HepG2 (cell line): Measurements from ENCODE around the gene PHF3. TPM values are rescaled to one million over a fixed set of nuclear protein-coding genes. Genes with fewer than 3 reads are reported as not detected.

Experiments
- FOSL2 ChIP-seq: sonication (generic); formaldehyde crosslinking; IDR thresholded peaks from 2 replicates; pipeline ENCODE4 v1.4.0; 2020; ENCODE audit warnings: missing genetic modification reagents
- FOXM1 ChIP-seq: sonication (generic); formaldehyde crosslinking; IDR thresholded peaks from 2 replicates; pipeline ENCODE4 v1.5.0; 2020; ENCODE audit warnings: missing genetic modification reagents
- MIER2 ChIP-seq: IDR thresholded peaks from 2 replicates; pipeline ENCODE4 v1.6.1; 2016; ENCODE audit warnings: missing biosample characterization, missing genetic modification reagents
- MYNN ChIP-seq: sonication (generic); formaldehyde crosslinking; IDR thresholded peaks from 2 replicates; pipeline ENCODE4 v1.4.0; 2020; ENCODE audit warnings: mild to moderate bottlenecking, low read depth, missing genetic modification reagents
- NFIB ChIP-seq: sonication (generic); formaldehyde crosslinking; IDR thresholded peaks from 2 replicates; pipeline ENCODE4 v1.9.0; 2021; ENCODE audit warnings: missing genetic modification reagents, mild to moderate bottlenecking, borderline replicate concordance
- PAF1 ChIP-seq: IDR thresholded peaks from 2 replicates; pipeline ENCODE4 v1.6.1; 2016; ENCODE audit warnings: missing genetic modification reagents, missing compliant biosample characterization
- ZFP41 ChIP-seq: sonication (generic); formaldehyde crosslinking; IDR thresholded peaks from 2 replicates; pipeline ENCODE4 v1.4.0; 2020; ENCODE audit warnings: mild to moderate bottlenecking, missing genetic modification reagents, borderline replicate concordance
- ZNF24 ChIP-seq: fragments of 450-650 bp; IDR thresholded peaks from 2 replicates; pipeline ENCODE4 v1.6.1; 2017; ENCODE audit warnings: antibody characterized with exemption, mild to moderate bottlenecking
- ZNF329 ChIP-seq: sonication (generic); formaldehyde crosslinking; IDR thresholded peaks from 2 replicates; pipeline ENCODE4 v1.9.0; 2021; ENCODE audit warnings: low read depth, mild to moderate bottlenecking, missing genetic modification reagents
- ZNF34 ChIP-seq: sonication (generic); formaldehyde crosslinking; IDR thresholded peaks from 2 replicates; pipeline ENCODE4 v1.4.0; 2020; ENCODE audit warnings: mild to moderate bottlenecking, missing genetic modification reagents, borderline replicate concordance
- ZNF484 ChIP-seq: sonication (generic); formaldehyde crosslinking; IDR thresholded peaks from 2 replicates; pipeline ENCODE4 v1.5.1; 2020; ENCODE audit warnings: mild to moderate bottlenecking, low read depth, missing genetic modification reagents, borderline replicate concordance
- ZNF547 ChIP-seq: sonication (generic); formaldehyde crosslinking; IDR thresholded peaks from 2 replicates; pipeline ENCODE4 v1.5.1; 2020; ENCODE audit warnings: mild to moderate bottlenecking, missing genetic modification reagents
- ZNF557 ChIP-seq: sonication (generic); formaldehyde crosslinking; IDR thresholded peaks from 2 replicates; pipeline ENCODE4 v1.4.0; 2020; ENCODE audit warnings: missing genetic modification reagents
- ZNF775 ChIP-seq: sonication (generic); formaldehyde crosslinking; IDR thresholded peaks from 2 replicates; pipeline ENCODE4 v1.4.0; 2020; ENCODE audit warnings: missing genetic modification reagents, mild to moderate bottlenecking, moderate library complexity, borderline replicate concordance
- ZSCAN25 ChIP-seq: sonication (generic); formaldehyde crosslinking; IDR thresholded peaks from 2 replicates; pipeline ENCODE4 v1.8.0; 2022; ENCODE audit warnings: mild to moderate bottlenecking, missing genetic modification reagents
- polyA plus RNA-seq, 8 experiments: library from polyadenylated mRNA; depleted of rRNA in 3 of 8; stranded (reverse) in 7 of 8; unstranded in 1 of 8; fragments of >200 nt; fragmentation: Illumina TruSeq in 4 of 8; extraction: Trizol in 4 of 8; gene quantifications; 2 replicates each; pipeline versions ENCODE4 v1.2.1 to v1.2.3, GENCODE V29; 2011 to 2016; ENCODE audit warnings: low read depth in 4 of 8, missing spikeins in 1 of 8, mixed read lengths in 1 of 8; ENCODE audit not compliant: insufficient read depth in 1 of 8
- total RNA-seq, 5 experiments: library from RNA; depleted of rRNA; stranded (reverse); fragments of >200 nt; fragmentation: Illumina TruSeq; extraction: Trizol; gene quantifications; 2 replicates each; pipeline ENCODE4 v1.2.3, GENCODE V29; 2016; ENCODE audit warnings: low read depth in 1 of 5
- TF ChIP-seq, protein P1 (sequence below): sonication (generic); formaldehyde crosslinking; IDR thresholded peaks from 2 replicates; pipeline ENCODE4 v1.4.0; 2020; ENCODE audit warnings: missing genetic modification reagents
- TF ChIP-seq, protein P2 (sequence below): sonication (generic); formaldehyde crosslinking; IDR thresholded peaks from 2 replicates; pipeline ENCODE4 v1.5.0; 2020; ENCODE audit warnings: missing genetic modification reagents, mild to moderate bottlenecking, borderline replicate concordance
- TF ChIP-seq, protein P3 (sequence below): sonication (generic); formaldehyde crosslinking; IDR thresholded peaks from 2 replicates; pipeline ENCODE4 v1.8.1; 2023; ENCODE audit warnings: missing genetic modification reagents, inconsistent platforms, borderline replicate concordance
- TF ChIP-seq, protein P4 (sequence below): IDR thresholded peaks from 2 replicates; pipeline ENCODE4 v1.6.1; 2016
- TF ChIP-seq, protein P5 (sequence below): sonication (generic); formaldehyde crosslinking; IDR thresholded peaks from 2 replicates; pipeline ENCODE4 v1.5.0; 2020; ENCODE audit warnings: mild to moderate bottlenecking, missing genetic modification reagents
- TF ChIP-seq, protein P6 (sequence below): sonication (generic); formaldehyde crosslinking; IDR thresholded peaks from 2 replicates; pipeline ENCODE4; 2020; ENCODE audit warnings: missing genetic modification reagents, mild to moderate bottlenecking, borderline replicate concordance

The PHF3 gene
- total and polyA plus RNA-seq, 2 of the 13 experiments (the other 11 are each of a cell fraction or from before 2014, with no cell fraction given): 19.8 to 70.4 TPM

DNA sequence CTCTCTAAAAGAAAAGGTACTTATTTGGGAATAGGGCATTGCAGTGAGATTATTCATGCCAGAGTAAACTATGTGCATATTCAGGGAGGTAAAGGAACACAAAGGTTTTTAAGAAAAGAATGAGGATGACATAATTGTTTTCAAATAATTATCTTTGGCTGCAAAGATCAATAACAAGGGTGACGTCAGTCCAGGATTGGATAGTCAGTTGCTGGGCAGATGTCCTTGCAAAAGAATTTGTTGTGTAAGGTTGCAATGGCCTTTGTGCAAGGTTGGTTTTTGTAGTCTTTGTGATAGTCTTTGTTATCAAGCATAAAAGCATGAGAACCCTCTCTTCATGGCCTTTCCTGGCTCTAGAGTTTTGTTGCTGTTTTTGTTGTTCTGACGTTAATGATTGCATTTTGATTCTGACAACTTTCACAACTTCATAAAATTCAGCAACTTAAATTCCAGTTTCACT lies 45.6 kb upstream of the PHF3 start (continued):
- TF ChIP-seq, protein P1, sequence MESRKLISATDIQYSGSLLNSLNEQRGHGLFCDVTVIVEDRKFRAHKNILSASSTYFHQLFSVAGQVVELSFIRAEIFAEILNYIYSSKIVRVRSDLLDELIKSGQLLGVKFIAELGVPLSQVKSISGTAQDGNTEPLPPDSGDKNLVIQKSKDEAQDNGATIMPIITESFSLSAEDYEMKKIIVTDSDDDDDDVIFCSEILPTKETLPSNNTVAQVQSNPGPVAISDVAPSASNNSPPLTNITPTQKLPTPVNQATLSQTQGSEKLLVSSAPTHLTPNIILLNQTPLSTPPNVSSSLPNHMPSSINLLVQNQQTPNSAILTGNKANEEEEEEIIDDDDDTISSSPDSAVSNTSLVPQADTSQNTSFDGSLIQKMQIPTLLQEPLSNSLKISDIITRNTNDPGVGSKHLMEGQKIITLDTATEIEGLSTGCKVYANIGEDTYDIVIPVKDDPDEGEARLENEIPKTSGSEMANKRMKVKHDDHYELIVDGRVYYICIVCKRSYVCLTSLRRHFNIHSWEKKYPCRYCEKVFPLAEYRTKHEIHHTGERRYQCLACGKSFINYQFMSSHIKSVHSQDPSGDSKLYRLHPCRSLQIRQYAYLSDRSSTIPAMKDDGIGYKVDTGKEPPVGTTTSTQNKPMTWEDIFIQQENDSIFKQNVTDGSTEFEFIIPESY (CRISPR knock-in tag): no peak
- TF ChIP-seq MYNN (CRISPR knock-in tag) (no peak), ZSCAN25 (no peak), MIER2 (0 out of 2 replicates have a peak, but pooled peaks have one; percentile 34), ZNF547 (CRISPR knock-in tag) (no peak), FOSL2 (CRISPR knock-in tag) (peak; percentile 89), ZNF484 (no peak), ZNF329 (CRISPR knock-in tag) (no peak), ZNF775 (CRISPR knock-in tag) (no peak), NFIB (CRISPR knock-in tag) (no peak), ZFP41 (CRISPR knock-in tag) (no peak), FOXM1 (no peak), ZNF557 (CRISPR knock-in tag) (no peak), PAF1 (CRISPR knock-in tag) (no peak), ZNF34 (CRISPR knock-in tag) (no peak), ZNF24 (0 out of 2 replicates have a peak, but pooled peaks have one; percentile 42)
- TF ChIP-seq, protein P2, sequence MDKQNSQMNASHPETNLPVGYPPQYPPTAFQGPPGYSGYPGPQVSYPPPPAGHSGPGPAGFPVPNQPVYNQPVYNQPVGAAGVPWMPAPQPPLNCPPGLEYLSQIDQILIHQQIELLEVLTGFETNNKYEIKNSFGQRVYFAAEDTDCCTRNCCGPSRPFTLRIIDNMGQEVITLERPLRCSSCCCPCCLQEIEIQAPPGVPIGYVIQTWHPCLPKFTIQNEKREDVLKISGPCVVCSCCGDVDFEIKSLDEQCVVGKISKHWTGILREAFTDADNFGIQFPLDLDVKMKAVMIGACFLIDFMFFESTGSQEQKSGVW (CRISPR knock-in tag): no peak
- TF ChIP-seq, protein P3, sequence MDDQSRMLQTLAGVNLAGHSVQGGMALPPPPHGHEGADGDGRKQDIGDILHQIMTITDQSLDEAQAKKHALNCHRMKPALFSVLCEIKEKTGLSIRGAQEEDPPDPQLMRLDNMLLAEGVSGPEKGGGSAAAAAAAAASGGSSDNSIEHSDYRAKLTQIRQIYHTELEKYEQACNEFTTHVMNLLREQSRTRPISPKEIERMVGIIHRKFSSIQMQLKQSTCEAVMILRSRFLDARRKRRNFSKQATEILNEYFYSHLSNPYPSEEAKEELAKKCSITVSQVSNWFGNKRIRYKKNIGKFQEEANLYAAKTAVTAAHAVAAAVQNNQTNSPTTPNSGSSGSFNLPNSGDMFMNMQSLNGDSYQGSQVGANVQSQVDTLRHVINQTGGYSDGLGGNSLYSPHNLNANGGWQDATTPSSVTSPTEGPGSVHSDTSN (CRISPR knock-in tag): no peak
- TF ChIP-seq, protein P4, sequence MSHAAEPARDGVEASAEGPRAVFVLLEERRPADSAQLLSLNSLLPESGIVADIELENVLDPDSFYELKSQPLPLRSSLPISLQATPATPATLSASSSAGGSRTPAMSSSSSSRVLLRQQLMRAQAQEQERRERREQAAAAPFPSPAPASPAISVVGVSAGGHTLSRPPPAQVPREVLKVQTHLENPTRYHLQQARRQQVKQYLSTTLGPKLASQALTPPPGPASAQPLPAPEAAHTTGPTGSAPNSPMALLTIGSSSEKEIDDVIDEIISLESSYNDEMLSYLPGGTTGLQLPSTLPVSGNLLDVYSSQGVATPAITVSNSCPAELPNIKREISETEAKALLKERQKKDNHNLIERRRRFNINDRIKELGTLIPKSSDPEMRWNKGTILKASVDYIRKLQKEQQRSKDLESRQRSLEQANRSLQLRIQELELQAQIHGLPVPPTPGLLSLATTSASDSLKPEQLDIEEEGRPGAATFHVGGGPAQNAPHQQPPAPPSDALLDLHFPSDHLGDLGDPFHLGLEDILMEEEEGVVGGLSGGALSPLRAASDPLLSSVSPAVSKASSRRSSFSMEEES (CRISPR knock-in tag): no peak
- TF ChIP-seq, protein P5, sequence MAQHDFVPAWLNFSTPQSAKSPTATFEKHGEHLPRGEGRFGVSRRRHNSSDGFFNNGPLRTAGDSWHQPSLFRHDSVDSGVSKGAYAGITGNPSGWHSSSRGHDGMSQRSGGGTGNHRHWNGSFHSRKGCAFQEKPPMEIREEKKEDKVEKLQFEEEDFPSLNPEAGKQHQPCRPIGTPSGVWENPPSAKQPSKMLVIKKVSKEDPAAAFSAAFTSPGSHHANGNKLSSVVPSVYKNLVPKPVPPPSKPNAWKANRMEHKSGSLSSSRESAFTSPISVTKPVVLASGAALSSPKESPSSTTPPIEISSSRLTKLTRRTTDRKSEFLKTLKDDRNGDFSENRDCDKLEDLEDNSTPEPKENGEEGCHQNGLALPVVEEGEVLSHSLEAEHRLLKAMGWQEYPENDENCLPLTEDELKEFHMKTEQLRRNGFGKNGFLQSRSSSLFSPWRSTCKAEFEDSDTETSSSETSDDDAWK: no peak
- TF ChIP-seq, protein P6, sequence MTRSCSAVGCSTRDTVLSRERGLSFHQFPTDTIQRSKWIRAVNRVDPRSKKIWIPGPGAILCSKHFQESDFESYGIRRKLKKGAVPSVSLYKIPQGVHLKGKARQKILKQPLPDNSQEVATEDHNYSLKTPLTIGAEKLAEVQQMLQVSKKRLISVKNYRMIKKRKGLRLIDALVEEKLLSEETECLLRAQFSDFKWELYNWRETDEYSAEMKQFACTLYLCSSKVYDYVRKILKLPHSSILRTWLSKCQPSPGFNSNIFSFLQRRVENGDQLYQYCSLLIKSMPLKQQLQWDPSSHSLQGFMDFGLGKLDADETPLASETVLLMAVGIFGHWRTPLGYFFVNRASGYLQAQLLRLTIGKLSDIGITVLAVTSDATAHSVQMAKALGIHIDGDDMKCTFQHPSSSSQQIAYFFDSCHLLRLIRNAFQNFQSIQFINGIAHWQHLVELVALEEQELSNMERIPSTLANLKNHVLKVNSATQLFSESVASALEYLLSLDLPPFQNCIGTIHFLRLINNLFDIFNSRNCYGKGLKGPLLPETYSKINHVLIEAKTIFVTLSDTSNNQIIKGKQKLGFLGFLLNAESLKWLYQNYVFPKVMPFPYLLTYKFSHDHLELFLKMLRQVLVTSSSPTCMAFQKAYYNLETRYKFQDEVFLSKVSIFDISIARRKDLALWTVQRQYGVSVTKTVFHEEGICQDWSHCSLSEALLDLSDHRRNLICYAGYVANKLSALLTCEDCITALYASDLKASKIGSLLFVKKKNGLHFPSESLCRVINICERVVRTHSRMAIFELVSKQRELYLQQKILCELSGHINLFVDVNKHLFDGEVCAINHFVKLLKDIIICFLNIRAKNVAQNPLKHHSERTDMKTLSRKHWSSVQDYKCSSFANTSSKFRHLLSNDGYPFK (CRISPR knock-in tag): no peak
